ENCODE results near the gene BMI1.

Gene BMI1

DNA sequence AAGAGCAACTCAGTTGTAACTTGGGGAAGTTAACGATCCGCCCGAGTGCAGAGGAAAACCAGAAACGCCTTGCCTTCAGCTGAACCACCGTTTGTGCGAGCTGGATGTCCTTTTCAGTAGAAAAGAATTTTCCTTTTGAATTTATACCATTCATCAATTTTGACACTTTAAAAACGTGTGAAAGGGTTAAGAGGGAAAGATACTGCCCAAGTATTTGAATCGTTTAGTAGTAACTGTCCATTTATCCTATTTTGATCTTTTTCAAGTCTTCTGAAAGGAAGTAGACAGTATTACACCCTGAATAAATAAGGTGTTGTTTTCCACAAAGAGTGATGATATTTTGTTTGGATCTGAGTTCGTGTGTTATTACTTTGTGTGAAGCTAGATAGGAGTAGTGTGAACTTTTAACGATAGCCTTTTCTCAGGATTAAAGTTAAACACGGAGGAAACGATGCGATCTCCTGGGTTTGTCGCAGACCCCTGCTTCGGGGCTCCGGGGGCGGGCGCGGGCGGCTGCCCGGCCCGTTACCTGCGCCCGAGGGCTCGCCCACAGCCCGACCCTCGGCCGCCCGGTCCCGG is 830 bp upstream of the BMI1 start:
- no peak for FAIRE-seq

DNA sequence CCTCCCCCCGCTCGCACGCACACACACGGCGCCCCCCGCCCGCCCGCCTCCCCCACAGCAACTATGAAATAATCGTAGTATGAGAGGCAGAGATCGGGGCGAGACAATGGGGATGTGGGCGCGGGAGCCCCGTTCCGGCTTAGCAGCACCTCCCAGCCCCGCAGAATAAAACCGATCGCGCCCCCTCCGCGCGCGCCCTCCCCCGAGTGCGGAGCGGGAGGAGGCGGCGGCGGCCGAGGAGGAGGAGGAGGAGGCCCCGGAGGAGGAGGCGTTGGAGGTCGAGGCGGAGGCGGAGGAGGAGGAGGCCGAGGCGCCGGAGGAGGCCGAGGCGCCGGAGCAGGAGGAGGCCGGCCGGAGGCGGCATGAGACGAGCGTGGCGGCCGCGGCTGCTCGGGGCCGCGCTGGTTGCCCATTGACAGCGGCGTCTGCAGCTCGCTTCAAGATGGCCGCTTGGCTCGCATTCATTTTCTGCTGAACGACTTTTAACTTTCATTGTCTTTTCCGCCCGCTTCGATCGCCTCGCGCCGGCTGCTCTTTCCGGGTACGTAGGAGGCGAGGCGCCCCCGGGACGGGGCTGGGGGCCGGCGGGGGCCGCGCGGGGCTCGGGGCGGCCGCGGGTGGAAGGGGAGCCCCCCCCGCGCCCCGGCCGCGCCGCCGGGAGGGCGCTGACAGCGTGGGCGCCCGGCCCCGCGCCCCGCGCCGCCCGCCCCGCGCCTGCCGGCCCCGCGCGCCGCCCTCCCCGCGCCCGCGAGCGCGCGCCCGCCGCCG is 441 bp downstream of the BMI1 start:
- no peak for FAIRE-seq

GRCh38 chr10:22321924-22322640 is 1.2 kb downstream of the BMI1 start:
- FAIRE-seq, result no peak

DNA sequence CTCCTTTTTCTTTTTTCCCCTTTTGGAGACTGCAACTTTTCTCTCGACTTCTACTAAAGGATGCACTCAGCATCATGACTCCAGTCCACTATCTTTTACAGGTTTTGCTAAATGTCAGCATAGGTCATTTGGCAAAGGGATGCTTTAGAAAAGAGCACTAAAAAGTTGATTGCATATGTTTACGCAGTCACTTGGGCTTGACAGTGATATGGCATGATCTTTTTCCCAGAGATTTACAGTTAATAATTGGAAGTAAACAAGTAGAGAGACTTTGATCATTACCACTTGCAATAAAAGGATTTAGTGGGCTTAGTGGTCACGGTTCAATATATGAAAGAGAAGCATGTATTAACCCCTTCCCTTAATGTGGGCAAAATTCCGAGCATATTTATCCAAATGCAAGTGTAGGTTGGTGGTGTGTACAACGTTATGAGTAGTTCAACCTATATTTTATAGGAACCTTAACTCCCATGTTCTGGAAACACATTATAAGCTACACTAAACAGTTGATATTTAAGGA is 1.8 kb downstream of the BMI1 start:
- no peak for FAIRE-seq

DNA sequence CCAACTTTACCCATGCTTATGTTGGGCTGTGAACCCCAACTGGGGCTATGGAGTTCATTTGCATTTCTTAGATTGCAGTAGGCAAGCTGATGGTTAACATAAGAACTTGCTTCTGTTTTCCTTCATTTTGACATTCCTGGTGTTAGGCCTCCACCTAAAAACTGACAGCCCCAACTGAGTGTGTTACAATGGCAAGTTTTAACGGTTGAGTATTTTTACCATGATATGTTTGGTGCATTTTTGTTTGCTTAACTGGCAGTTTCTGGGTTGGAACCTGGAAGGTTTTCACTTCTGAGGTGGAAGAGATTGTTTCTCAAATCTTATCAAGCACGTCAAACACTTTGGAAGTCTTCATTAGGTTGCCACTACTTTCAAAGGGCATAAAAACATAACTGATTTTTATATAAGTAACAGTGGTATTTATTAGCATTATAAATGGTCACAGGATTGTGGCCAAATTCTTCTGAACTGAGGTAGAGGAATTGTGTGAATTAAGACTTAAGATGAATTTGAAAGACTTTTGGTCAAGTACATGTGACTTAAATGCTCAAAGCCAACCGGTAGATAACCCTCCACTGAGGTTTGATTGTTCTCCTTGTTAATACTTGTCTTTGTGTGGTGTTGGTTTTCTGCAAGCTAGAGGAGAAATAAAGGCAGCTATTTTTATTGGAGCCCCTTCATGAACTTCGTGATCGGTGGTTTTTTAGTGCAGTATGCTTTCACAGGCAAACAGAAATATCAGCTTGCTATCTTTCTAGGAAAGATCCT is 2.8 kb downstream of the BMI1 start:
- no peak for FAIRE-seq

DNA sequence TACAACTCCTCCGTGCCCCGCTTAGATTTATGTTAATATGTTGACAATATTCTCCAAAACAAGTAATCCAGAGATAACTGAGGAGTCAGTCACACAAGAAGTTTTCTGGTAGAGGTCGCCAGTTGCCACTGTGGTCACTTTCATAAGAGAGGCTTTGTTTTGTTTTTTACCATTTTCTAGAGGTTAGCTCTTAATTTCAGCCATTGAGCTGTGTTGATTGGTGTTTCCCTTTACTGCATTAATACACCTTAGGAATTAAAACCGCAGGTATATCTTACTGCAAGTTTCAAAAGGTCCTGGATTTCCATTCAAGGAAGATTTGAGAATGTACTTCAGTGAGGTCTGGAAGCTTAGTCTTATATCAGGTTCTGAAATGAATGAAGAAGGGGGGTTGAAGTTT is 3.5 kb downstream of the BMI1 start:
- no peak for FAIRE-seq

DNA sequence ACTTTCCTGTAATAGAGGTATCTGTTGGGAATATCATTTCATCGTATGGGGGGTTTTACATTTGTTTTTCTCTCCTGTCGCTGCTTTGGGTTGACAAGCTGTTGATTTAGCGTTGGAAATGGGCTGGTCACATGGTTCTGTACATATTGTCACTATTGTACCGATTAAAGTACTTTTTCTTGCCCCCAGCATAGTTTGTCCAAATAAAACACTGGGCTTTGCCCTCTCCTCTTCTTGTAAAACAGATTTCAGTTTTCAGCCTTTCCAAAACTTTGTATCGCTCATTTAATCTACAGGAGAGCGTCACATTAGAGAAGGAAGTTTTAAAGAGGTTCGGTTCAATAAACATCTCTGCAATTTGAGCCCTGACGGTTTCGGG is 4.0 kb downstream of the BMI1 start:
- no peak for FAIRE-seq

DNA sequence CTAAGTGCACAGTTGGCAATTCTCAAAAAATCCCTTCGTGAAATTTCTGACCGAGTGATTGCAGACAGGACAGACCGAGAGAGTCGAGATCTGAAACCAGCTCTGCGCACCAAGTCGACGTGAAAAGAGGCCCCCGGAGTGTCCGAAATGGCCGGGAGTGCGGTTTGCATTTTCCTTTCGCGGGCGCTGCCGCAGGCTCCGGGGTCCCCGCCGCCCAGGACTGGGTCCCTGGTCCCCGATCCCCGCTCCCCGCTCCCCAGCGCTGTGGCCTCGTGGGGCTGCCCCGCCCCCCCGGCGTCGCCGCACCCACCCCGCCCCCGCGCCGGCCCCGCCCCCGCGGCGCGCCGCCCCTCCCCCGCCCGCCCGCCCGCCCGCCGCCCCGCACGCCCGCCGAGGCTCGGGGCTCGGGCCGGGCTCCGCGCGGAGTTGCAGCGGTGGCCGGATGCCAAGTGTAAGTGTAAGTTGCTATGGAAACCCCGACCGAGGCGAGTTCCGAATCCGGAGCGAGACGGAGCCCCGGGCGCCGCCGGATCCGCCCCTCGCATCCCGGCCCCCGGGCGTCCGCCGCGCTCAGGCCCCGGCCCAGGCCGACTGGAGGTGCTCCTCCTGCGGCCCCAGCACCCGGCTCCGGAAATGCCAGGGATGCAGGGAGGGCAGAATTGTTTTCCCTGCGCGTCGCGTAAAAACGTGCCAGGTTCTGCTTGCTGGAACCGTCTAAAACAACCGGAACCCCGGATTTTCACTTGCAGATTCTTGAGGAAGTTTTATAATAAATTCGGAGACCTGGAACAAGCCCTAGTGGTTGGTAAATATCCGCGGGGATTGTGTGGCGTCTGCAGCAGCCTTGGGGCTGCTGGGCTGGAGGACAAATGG is 4.6 kb downstream of the BMI1 start:
- no peak for FAIRE-seq

GRCh38 chr10:22326145-22326702 is 5.3 kb downstream of the BMI1 start:
- no peak for FAIRE-seq

DNA sequence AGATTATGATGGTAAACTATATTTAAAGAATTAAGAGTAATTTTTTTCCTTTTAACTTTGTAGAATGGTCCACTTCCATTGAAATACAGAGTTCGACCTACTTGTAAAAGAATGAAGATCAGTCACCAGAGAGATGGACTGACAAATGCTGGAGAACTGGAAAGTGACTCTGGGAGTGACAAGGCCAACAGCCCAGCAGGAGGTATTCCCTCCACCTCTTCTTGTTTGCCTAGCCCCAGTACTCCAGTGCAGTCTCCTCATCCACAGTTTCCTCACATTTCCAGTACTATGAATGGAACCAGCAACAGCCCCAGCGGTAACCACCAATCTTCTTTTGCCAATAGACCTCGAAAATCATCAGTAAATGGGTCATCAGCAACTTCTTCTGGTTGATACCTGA is 8.3 kb downstream of the BMI1 start:
- FAIRE-seq, result no peak

DNA sequence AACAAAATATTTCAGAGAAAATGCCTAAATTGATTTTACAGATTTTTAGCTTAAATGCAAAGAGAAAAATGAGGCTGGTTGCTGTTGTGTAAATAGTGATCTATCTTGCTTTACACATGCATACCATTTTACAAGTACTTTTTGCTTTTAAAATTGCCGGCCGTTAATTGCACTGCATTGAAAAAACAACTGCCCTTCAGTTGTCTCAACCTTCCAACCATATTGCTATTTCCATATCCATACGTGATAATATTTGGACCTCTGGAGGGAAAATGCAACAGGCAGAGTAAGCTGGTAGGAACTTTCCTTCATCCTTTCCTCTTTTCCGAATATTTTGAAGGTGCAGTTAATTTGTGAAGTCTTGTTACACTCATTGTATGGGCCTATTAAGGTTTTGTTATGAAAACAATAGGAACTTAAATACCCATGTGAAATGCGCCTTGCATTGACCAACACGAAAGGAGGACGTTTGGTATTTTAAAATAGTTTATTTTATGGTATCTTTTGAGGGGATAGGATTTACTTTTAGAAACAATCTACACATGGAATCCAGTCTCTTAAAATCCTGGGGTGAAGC is 11.3 kb downstream of the BMI1 start:
- no peak for FAIRE-seq

- FAIRE-seq, result no peak
Measured at GRCh38 chr10:22333167-22333974, 12.5 kb downstream of the BMI1 start.

- no peak for FAIRE-seq
Measured at GRCh38 chr10:22333975-22334282, 13.0 kb downstream of the BMI1 start.

DNA sequence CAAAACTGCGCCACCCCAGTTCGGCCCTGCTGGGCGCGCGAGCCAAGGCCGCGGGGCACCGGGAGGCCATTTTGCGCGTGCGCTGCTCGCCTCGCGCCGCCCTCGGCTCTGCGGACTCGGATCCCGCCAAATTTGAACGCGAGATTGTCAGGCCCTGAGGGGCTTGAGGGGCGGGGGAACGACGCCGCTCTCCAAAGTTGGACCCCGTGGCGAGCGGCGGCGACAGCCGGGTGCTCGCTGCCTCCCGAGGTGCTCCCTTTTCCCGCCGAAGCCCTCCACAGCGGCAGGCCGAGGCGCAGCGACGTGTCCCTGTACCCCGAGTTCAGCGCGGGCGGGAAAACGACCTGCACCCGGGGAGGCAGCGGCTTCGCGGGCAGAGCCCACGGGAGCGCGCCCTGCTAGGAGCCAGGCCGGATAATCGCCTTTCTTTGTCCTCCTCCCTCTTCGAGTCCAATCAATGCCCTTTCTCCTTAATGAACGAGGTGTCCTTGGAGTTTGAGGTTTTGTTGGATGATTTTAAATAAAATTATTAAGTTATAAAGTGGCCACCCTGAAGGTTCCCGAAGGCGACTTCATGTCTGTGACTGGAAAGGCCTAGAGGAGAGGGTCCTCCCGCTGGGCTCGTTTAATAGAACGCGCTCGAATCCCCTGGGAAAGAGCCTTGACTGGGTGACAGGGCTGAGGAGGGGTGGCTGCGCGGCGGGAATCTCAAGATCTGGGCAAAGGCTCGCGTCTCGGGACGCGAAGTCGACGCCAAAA is 13.7 kb downstream of the BMI1 start:
- FAIRE-seq, result no peak

DNA sequence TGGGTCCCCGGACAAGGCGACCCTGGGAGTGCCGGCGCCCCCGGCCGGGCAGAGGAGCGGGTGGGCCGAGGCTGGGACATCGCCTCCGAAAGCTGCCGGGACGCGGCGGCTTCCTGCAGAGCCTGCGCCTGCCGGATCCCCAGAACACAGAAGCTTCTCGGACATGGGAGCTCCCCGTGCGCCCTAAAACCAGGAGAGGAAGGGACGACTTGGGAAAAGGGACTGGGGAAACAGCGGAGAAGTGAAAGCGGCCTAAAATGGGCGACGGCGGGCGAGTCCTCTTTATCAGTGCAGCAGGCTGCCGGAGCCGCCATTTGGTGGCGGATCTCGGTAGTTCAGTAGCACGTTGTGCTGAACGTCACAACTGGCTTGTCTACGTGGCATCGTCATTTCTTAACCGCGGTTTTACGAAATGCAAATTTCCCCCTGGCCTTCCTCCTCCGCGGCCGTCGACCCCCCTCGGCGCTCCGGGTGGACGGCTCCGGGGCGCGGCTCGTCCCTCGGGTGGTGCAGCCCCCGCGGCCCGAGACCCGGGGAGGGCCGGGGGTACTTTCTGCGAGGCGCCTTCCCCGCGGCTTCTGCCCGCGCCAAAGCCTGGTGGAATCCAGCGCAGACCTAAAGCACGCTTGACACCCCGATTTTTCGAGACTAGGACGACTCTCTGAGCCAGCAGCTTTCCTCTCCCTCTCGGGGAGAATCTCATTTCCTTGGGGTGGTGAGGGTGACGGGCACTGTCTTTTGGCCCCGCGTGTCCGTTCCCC is 14.5 kb downstream of the BMI1 start:
- FAIRE-seq, result no peak

GRCh38 chr10:22338185-22338900 is 17.4 kb downstream of the BMI1 start:
- no peak for FAIRE-seq

- FAIRE-seq, result no peak
Measured at GRCh38 chr10:22338931-22339330, 18.0 kb downstream of the BMI1 start.

DNA sequence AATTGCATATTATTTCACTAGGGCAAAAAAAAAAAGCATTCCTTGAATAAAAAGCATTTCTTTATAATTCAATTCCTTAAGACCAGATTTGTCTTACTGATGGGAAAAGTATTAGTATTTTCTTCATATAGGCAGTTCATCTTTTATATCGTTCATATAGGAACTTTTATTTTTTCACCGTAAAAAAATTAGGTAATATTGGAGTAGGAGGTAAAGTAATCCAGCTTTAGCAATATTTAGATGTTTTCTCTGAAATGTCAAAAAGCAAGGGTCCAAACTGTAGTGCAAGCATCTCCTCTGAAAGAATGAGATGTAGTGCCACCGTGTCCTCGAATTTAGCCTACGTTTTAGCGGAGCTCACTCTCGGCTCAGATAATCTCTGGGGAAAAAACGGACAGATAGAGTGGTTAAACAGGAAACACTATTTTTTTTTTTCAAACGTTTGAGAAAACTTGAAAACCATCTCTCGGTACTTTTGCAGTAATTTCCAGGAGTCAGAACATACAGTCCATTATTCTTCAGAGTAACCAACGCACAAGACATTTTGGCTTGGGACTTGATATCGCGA is 18.9 kb downstream of the BMI1 start:
- no peak for FAIRE-seq

All from colon (tissue), 2 donors.